ENCODE results near the gene STAT5B. TPM values are rescaled to one million over a fixed set of nuclear protein-coding genes. Genes with fewer than 3 reads are reported as not detected.

STAT5B gene
- total RNA-seq, 1 experiment from 2014 or later, result 42.9 TPM

DNA sequence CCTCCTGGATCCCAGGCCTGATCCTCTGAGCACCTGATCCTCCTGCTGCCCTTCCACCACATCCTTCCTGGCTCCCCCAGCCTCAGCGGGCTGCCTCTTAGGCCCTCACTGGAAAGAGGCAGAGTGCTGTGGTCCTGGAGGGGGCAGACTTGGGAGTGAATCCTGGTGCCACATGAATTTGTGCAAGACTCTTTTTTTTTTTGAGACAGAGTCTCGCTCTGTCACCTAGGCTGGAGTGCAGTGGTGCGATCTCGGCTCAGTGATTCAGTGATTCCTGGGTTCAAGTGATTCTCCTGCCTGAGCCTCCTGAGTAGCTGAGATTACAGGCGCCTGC, 84.9 kb downstream of the STAT5B start:
- Histone ChIP-seq H3K9me3 (ENCODE audit: control insufficient read depth, low read depth, low read length) (no peaks in the 10 kb centered on the region), H2BK12ac (ENCODE audit: insufficient read length, low read depth, low read length) (no peak overlapping the region), H3K14ac (ENCODE audit: insufficient read depth, low read length) (no peak overlapping the region), H3K27ac (ENCODE audit: insufficient read length, low read depth, low read length) (no peak overlapping the region), H3K9ac (ENCODE audit: extremely low read depth, insufficient read length, low read length) (no peak overlapping the region), H2BK5ac (ENCODE audit: insufficient read length, low read length) (no peak overlapping the region), H3T11ph (ENCODE audit: low read length) (no peak overlapping the region), H3K79me1 (ENCODE audit: insufficient read depth, low read depth, low read length, poor library complexity, severe bottlenecking) (no peaks in the 10 kb centered on the region), H4K91ac (ENCODE audit: insufficient read length, low read depth, low read length) (no peak overlapping the region), H3K4ac (ENCODE audit: low read depth, low read length) (no peak overlapping the region), H3K4me2 (ENCODE audit: insufficient read depth, insufficient read length, low read length) (no peak overlapping the region), H4K20me1 (ENCODE audit: control insufficient read depth, insufficient read depth, insufficient read length) (no peaks in the 10 kb centered on the region), H3K23me2 (ENCODE audit: insufficient read length, low read depth, low read length, poor library complexity, severe bottlenecking) (peaks cover 3% of the 10 kb centered on the region), H2BK15ac (ENCODE audit: low read depth, low read length) (no peak overlapping the region), H3K18ac (ENCODE audit: insufficient read length, low read depth, low read length) (no peak overlapping the region), H2BK120ac (ENCODE audit: low read depth, low read length, poor library complexity, severe bottlenecking) (no peak overlapping the region), H3K56ac (ENCODE audit: insufficient read length, low read depth, low read length) (no peak overlapping the region), H2AFZ (ENCODE audit: low read length) (no peak overlapping the region), H3K4me1 (ENCODE audit: insufficient read depth, low read length) (no peaks in the 10 kb centered on the region), H4K8ac (replicated peaks; ENCODE audit: insufficient read length, low read depth, low read length) (no peak overlapping the region), H3K23ac (ENCODE audit: insufficient read length, low read depth, low read length) (no peak overlapping the region), H4K5ac (ENCODE audit: insufficient read length, low read depth, low read length) (no peak overlapping the region), H2AK5ac (ENCODE audit: insufficient read length, low read length) (no peak overlapping the region), H3K79me2 (ENCODE audit: insufficient read depth, low read length) (no peaks in the 10 kb centered on the region), H3K27me3 (ENCODE audit: insufficient read depth, low read length) (no peaks in the 10 kb centered on the region), H2BK20ac (ENCODE audit: low read depth, low read length, poor library complexity, severe bottlenecking) (no peak overlapping the region)
- H3K4me3 Mint-ChIP-seq, result no peak overlapping the region
- H3K4me1 Mint-ChIP-seq, result peaks cover 14 to 26% of the 10 kb centered on the region in 2 experiments
- H3K9me3 Mint-ChIP-seq, result no peaks in the 10 kb centered on the region
- TF ChIP-seq, protein P1, sequence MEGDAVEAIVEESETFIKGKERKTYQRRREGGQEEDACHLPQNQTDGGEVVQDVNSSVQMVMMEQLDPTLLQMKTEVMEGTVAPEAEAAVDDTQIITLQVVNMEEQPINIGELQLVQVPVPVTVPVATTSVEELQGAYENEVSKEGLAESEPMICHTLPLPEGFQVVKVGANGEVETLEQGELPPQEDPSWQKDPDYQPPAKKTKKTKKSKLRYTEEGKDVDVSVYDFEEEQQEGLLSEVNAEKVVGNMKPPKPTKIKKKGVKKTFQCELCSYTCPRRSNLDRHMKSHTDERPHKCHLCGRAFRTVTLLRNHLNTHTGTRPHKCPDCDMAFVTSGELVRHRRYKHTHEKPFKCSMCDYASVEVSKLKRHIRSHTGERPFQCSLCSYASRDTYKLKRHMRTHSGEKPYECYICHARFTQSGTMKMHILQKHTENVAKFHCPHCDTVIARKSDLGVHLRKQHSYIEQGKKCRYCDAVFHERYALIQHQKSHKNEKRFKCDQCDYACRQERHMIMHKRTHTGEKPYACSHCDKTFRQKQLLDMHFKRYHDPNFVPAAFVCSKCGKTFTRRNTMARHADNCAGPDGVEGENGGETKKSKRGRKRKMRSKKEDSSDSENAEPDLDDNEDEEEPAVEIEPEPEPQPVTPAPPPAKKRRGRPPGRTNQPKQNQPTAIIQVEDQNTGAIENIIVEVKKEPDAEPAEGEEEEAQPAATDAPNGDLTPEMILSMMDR (conservative IDR thresholded peaks at IDR 0.05), result no peak
- H3K27ac Mint-ChIP-seq, result no peak overlapping the region
- DNase-seq, result peak; percentile 31
- no peaks in the 10 kb centered on the region for H3K36me3 Mint-ChIP-seq (ENCODE audit: insufficient read depth in 1 of 3, low read depth in 3 of 3)
- WGBS (ENCODE audit: extremely low coverage, insufficient read length, low lambda C conversion rate), result no CpG with 5 or more reads among the region's 5 CpGs
- peaks cover 2% of the 10 kb centered on the region for H3K27me3 Mint-ChIP-seq (ENCODE audit: low read depth)

All from H9 (cell line).